GM23338 (cell line): ENCODE measurements around the gene PAPPA. TPM values are rescaled to one million over a fixed set of nuclear protein-coding genes. Genes with fewer than 3 reads are reported as not detected.

Experiments used
- ATAC-seq: fragments of 200-7000 bp; cut with Tn5 transposase; 3 replicates; pipeline ENCODE4 v1.9.1; 2020
- DNase-seq: peaks from one replicate; pipeline ENCODE4 v3.0.0-alpha.2; 2015; ENCODE audit warnings: low spot score
- H2AFZ ChIP-seq: fragments of 200-600 bp; sonication (generic); 2 replicates; pipeline ENCODE4 v1.8.0; 2016; ENCODE audit warnings: antibody characterized with exemption, mild to moderate bottlenecking, moderate library complexity
- H3F3A ChIP-seq: fragments of 200-600 bp; sonication (generic); replicated peaks from 2 replicates; pipeline ENCODE4 v1.8.0; 2017; ENCODE audit warnings: antibody characterized with exemption, mixed run types, low read depth
- H3K27ac ChIP-seq: fragments of 200-600 bp; sonication (generic); 2 replicates; pipeline ENCODE4 v1.6.1; 2016; ENCODE audit warnings: low read depth
- H3K27me3 ChIP-seq: fragments of 200-600 bp; sonication (generic); 2 replicates; pipeline ENCODE4 v1.8.0; 2016; ENCODE audit warnings: mild to moderate bottlenecking, mixed run types, moderate library complexity; ENCODE audit not compliant: insufficient read depth
- H3K36me3 ChIP-seq: fragments of 200-600 bp; sonication (generic); 2 replicates; pipeline ENCODE4 v1.8.0; 2016; ENCODE audit warnings: mild to moderate bottlenecking; ENCODE audit not compliant: insufficient read depth
- H3K4me1 ChIP-seq: fragments of 200-600 bp; sonication (generic); 2 replicates; pipeline ENCODE4 v1.8.0; 2016; ENCODE audit warnings: mild to moderate bottlenecking, moderate library complexity; ENCODE audit not compliant: insufficient read depth
- H3K4me2 ChIP-seq: fragments of 200-600 bp; sonication (generic); 2 replicates; pipeline ENCODE4 v1.7.1; 2017; ENCODE audit warnings: mixed run types
- H3K4me3 ChIP-seq: fragments of 200-600 bp; sonication (generic); 2 replicates; pipeline ENCODE4 v1.6.1; 2016; ENCODE audit warnings: mixed run types
- H3K79me2 ChIP-seq: fragments of 200-600 bp; sonication (generic); replicated peaks from 2 replicates; pipeline ENCODE4 v1.8.0; 2017; ENCODE audit warnings: mild to moderate bottlenecking; ENCODE audit not compliant: insufficient read depth
- H3K9me2 ChIP-seq: fragments of 200-600 bp; sonication (generic); 2 replicates; pipeline ENCODE4 v1.8.0; 2017; ENCODE audit not compliant: insufficient read depth
- H4K20me1 ChIP-seq: fragments of 200-600 bp; sonication (generic); replicated peaks from 2 replicates; pipeline ENCODE4 v1.8.0; 2017; ENCODE audit warnings: mild to moderate bottlenecking; ENCODE audit not compliant: insufficient read depth
- H3K27ac Mint-ChIP-seq: 2 replicates; pipeline ENCODE4 v1.8.0; 2020; ENCODE audit warnings: inconsistent platforms, mild to moderate bottlenecking, moderate library complexity, mixed read lengths
- H3K27me3 Mint-ChIP-seq: 3 replicates; pipeline ENCODE4 v1.8.0; 2022; ENCODE audit warnings: low read depth, mild to moderate bottlenecking, moderate library complexity, mixed read lengths, inconsistent platforms; ENCODE audit not compliant: insufficient read depth, poor library complexity
- H3K36me3 Mint-ChIP-seq: 3 replicates; pipeline ENCODE4 v1.8.0; 2021; ENCODE audit warnings: low read depth, mild to moderate bottlenecking, inconsistent platforms, moderate library complexity, mixed read lengths
- H3K4me1 Mint-ChIP-seq: 3 replicates; pipeline ENCODE4 v1.8.0; 2020; ENCODE audit warnings: mild to moderate bottlenecking, inconsistent platforms, mixed read lengths
- H3K4me3 Mint-ChIP-seq: 3 replicates; pipeline ENCODE4 v1.8.0; 2021; ENCODE audit warnings: moderate library complexity, mild to moderate bottlenecking, inconsistent platforms, mixed read lengths
- H3K9me3 Mint-ChIP-seq: 3 replicates; pipeline ENCODE4 v1.8.0; 2020; ENCODE audit warnings: moderate library complexity, mild to moderate bottlenecking, inconsistent platforms, mixed read lengths
- CREB1 ChIP-seq: fragments of 250-450 bp; sonication (Bioruptor Pico); IDR thresholded peaks from 2 replicates; pipeline ENCODE4 v1.5.0; 2020; ENCODE audit warnings: low read depth, mild to moderate bottlenecking, moderate library complexity
- ETS1 ChIP-seq: IDR thresholded peaks from 2 replicates; pipeline ENCODE4 v1.6.1; 2016; ENCODE audit warnings: antibody characterized with exemption
- EZH2 ChIP-seq: fragments of 200-600 bp; sonication (generic); IDR thresholded peaks from one replicate; pipeline ENCODE4 v1.8.0; 2017; ENCODE audit warnings: antibody characterized with exemption, mild to moderate bottlenecking, low read depth; ENCODE audit not compliant: unreplicated experiment
- EZH2phosphoT487 ChIP-seq: fragments of 200-600 bp; sonication (generic); IDR thresholded peaks from one replicate; pipeline ENCODE4 v1.8.1; 2018; ENCODE audit warnings: antibody characterized with exemption; ENCODE audit not compliant: unreplicated experiment
- JUNB ChIP-seq: IDR thresholded peaks from one replicate; pipeline ENCODE4 v1.6.1; 2016; ENCODE audit warnings: antibody characterized with exemption; ENCODE audit not compliant: unreplicated experiment
- NANOG ChIP-seq: IDR thresholded peaks from 2 replicates; pipeline ENCODE4 v1.6.1; 2016; ENCODE audit warnings: antibody characterized with exemption, borderline replicate concordance
- REST ChIP-seq: IDR thresholded peaks from one replicate; pipeline ENCODE4 v1.6.1; 2018; ENCODE audit warnings: antibody characterized with exemption; ENCODE audit not compliant: unreplicated experiment
- STAT1 ChIP-seq: IDR thresholded peaks from one replicate; pipeline ENCODE4 v1.6.1; 2016; ENCODE audit warnings: antibody characterized with exemption; ENCODE audit not compliant: unreplicated experiment
- ZNF331 ChIP-seq: fragments of 250-450 bp; sonication (Bioruptor Pico); IDR thresholded peaks from 2 replicates; pipeline ENCODE4 v1.5.0; 2020; ENCODE audit warnings: low read depth, mild to moderate bottlenecking, moderate library complexity
- polyA plus RNA-seq: library from polyadenylated mRNA; unstranded; fragments of >200 nt; fragmentation: Nextera tagmentation; extraction: Ambion mirVana; gene quantifications from 2 replicates; pipeline ENCODE4 v1.2.1, GENCODE V29; 2016
- total RNA-seq: library from RNA; depleted of rRNA; stranded (reverse); fragments of >200 nt; shearing (Covaris generic); gene quantifications from 2 replicates; pipeline ENCODE4 v1.2.3, GENCODE V29; 2014
- TF ChIP-seq, protein P1 (sequence below): fragments of 250-450 bp; sonication (Bioruptor Pico); IDR thresholded peaks from 2 replicates; pipeline ENCODE4 v1.5.0; 2020; ENCODE audit warnings: mild to moderate bottlenecking, moderate library complexity

The PAPPA gene
- total and polyA plus RNA-seq, 2 experiments from 2014 or later, result 0.38 to 0.66 TPM

DNA sequence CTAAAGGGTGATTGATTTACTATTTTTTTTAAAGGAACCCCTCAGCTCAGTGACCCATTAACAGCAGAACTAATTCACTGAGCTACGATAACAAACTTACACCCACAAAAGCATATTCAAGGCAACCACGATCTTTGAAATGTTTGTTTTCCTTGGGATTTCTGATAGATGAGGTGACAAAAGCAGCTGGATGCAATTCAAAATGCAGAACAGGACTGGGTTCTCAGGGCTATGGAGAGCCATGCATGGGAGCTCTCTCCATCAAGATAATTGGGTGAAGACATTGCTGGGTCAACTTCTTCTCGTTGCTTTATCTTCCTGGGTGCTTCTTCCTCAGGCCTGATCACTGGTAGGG, 60.1 kb downstream of the PAPPA start:
- Mint-ChIP-seq H3K27ac (no peak overlapping the region; the same call in 1 of the 2 replicates), H3K4me3 (no peak overlapping the region), H3K9me3 (no peaks in the 10 kb centered on the region), H3K27me3 (no peaks in the 10 kb centered on the region), H3K4me1 (peaks cover 15% of the 10 kb centered on the region; the same call in 2 of the 3 replicates), H3K36me3 (no peaks in the 10 kb centered on the region)
- Histone ChIP-seq H3K4me2 (peak overlapping the region; percentile 17; the same call in 1 of the 2 replicates), H3K27me3 (no peaks in the 10 kb centered on the region), H4K20me1 (no peaks in the 10 kb centered on the region), H3K36me3 (no peaks in the 10 kb centered on the region), H3F3A (no peaks in the 10 kb centered on the region), H3K4me3 (no peak overlapping the region), H3K9me2 (0 out of 2 replicates have a peak, but pooled peaks cover 14% of the 10 kb centered on the region), H3K79me2 (no peaks in the 10 kb centered on the region), H3K4me1 (peaks cover 13% of the 10 kb centered on the region), H2AFZ (no peak overlapping the region; the same call in 1 of the 2 replicates), H3K27ac (no peak overlapping the region)
- no peak for DNase-seq
- no peak for ATAC-seq
- TF ChIP-seq NANOG, result no peak
- no peak for TF ChIP-seq JUNB
- no peak for TF ChIP-seq ZNF331
- TF ChIP-seq REST, result no peak
- no peak for TF ChIP-seq ETS1
- TF ChIP-seq, protein P1, sequence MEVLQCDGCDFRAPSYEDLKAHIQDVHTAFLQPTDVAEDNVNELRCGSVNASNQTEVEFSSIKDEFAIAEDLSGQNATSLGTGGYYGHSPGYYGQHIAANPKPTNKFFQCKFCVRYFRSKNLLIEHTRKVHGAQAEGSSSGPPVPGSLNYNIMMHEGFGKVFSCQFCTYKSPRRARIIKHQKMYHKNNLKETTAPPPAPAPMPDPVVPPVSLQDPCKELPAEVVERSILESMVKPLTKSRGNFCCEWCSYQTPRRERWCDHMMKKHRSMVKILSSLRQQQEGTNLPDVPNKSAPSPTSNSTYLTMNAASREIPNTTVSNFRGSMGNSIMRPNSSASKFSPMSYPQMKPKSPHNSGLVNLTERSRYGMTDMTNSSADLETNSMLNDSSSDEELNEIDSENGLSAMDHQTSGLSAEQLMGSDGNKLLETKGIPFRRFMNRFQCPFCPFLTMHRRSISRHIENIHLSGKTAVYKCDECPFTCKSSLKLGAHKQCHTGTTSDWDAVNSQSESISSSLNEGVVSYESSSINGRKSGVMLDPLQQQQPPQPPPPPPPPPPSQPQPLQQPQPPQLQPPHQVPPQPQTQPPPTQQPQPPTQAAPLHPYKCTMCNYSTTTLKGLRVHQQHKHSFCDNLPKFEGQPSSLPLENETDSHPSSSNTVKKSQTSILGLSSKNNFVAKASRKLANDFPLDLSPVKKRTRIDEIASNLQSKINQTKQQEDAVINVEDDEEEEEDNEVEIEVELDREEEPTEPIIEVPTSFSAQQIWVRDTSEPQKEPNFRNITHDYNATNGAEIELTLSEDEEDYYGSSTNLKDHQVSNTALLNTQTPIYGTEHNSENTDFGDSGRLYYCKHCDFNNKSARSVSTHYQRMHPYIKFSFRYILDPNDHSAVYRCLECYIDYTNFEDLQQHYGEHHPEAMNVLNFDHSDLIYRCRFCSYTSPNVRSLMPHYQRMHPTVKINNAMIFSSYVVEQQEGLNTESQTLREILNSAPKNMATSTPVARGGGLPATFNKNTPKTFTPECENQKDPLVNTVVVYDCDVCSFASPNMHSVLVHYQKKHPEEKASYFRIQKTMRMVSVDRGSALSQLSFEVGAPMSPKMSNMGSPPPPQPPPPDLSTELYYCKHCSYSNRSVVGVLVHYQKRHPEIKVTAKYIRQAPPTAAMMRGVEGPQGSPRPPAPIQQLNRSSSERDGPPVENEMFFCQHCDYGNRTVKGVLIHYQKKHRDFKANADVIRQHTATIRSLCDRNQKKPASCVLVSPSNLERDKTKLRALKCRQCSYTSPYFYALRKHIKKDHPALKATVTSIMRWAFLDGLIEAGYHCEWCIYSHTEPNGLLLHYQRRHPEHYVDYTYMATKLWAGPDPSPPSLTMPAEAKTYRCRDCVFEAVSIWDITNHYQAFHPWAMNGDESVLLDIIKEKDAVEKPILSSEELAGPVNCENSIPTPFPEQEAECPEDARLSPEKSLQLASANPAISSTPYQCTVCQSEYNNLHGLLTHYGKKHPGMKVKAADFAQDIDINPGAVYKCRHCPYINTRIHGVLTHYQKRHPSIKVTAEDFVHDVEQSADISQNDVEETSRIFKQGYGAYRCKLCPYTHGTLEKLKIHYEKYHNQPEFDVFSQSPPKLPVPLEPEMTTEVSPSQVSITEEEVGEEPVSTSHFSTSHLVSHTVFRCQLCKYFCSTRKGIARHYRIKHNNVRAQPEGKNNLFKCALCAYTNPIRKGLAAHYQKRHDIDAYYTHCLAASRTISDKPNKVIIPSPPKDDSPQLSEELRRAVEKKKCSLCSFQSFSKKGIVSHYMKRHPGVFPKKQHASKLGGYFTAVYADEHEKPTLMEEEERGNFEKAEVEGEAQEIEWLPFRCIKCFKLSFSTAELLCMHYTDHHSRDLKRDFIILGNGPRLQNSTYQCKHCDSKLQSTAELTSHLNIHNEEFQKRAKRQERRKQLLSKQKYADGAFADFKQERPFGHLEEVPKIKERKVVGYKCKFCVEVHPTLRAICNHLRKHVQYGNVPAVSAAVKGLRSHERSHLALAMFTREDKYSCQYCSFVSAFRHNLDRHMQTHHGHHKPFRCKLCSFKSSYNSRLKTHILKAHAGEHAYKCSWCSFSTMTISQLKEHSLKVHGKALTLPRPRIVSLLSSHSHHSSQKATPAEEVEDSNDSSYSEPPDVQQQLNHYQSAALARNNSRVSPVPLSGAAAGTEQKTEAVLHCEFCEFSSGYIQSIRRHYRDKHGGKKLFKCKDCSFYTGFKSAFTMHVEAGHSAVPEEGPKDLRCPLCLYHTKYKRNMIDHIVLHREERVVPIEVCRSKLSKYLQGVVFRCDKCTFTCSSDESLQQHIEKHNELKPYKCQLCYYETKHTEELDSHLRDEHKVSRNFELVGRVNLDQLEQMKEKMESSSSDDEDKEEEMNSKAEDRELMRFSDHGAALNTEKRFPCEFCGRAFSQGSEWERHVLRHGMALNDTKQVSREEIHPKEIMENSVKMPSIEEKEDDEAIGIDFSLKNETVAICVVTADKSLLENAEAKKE (CRISPR knock-in tag), result no peak
- no peak for TF ChIP-seq EZH2
- TF ChIP-seq CREB1, result no peak
- no peak for TF ChIP-seq EZH2phosphoT487
- TF ChIP-seq STAT1, result no peak
